ENCODE data around the gene HSPB2.

DNA sequence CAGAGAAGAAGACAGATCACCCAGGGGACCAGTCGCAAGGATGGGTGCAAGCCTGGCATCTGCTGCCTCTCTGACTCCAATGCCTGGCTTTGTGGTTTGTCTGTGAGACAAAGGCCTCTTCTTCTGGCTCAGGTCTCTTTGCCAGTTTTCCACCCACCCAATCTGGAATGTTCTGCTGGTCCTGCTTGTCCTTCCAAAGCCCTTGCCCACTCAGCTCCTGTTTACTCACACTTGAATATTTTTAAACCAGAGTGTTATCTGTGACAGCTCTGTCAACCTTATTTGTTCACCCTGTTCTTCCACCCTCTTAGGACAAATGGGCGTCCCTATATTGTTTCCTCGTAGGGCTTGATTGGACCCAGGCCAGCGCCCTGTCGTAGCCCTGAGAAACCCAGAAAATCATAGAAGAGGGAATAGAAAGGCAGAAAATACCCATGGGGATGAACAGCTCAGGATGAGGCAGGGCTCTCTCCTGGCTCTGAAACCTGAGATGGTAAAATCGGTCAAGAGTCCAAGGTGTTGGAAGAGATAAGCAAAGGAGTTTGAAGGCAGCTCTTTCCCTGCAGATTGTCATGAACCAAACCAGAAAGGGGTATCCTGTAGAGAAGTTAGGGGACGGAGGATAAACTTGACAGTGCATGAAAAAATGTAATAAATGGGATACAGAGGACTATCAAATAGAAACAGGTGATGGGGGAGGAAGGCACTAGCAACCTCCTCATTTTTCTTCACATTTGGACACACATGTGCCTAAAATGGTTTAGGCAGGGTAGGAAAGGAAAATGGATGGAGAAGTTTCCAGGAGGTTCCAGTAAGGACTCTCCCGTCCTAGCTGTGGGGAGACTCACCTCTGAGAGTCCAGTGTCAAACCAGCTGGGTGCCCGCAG lies 1.6 kb upstream of the HSPB2 start:
- TF ChIP-seq, protein P1, sequence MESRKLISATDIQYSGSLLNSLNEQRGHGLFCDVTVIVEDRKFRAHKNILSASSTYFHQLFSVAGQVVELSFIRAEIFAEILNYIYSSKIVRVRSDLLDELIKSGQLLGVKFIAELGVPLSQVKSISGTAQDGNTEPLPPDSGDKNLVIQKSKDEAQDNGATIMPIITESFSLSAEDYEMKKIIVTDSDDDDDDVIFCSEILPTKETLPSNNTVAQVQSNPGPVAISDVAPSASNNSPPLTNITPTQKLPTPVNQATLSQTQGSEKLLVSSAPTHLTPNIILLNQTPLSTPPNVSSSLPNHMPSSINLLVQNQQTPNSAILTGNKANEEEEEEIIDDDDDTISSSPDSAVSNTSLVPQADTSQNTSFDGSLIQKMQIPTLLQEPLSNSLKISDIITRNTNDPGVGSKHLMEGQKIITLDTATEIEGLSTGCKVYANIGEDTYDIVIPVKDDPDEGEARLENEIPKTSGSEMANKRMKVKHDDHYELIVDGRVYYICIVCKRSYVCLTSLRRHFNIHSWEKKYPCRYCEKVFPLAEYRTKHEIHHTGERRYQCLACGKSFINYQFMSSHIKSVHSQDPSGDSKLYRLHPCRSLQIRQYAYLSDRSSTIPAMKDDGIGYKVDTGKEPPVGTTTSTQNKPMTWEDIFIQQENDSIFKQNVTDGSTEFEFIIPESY (IDR thresholded peaks at IDR 0.05): no peak
- TF ChIP-seq, protein P2, sequence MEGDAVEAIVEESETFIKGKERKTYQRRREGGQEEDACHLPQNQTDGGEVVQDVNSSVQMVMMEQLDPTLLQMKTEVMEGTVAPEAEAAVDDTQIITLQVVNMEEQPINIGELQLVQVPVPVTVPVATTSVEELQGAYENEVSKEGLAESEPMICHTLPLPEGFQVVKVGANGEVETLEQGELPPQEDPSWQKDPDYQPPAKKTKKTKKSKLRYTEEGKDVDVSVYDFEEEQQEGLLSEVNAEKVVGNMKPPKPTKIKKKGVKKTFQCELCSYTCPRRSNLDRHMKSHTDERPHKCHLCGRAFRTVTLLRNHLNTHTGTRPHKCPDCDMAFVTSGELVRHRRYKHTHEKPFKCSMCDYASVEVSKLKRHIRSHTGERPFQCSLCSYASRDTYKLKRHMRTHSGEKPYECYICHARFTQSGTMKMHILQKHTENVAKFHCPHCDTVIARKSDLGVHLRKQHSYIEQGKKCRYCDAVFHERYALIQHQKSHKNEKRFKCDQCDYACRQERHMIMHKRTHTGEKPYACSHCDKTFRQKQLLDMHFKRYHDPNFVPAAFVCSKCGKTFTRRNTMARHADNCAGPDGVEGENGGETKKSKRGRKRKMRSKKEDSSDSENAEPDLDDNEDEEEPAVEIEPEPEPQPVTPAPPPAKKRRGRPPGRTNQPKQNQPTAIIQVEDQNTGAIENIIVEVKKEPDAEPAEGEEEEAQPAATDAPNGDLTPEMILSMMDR (IDR thresholded peaks at IDR 0.05 in 2 of 3, conservative IDR thresholded peaks at IDR 0.05 in 1 of 3; ENCODE audit: control insufficient read depth in 2 of 3, extremely low read depth in 1 of 3, insufficient read depth in 1 of 3, low read depth in 3 of 3, low read length in 3 of 3): no peak
- TF ChIP-seq RUNX3 (IDR thresholded peaks at IDR 0.05; ENCODE audit: low read length) (no peak), CREB1 (IDR thresholded peaks at IDR 0.05; ENCODE audit: low read depth) (no peak), RELA (IDR thresholded peaks at IDR 0.05; ENCODE audit: borderline replicate concordance, partially characterized antibody) (no peak), FOS (IDR thresholded peaks at IDR 0.05; ENCODE audit: borderline replicate concordance, extremely low read depth, insufficient read length) (no peak), CEBPB (IDR thresholded peaks at IDR 0.05; ENCODE audit: borderline replicate concordance in 1 of 2, low read depth in 2 of 2, low read length in 2 of 2) (no peak), GABPA (IDR thresholded peaks at IDR 0.05; ENCODE audit: low read depth) (no peak), POLR2A (IDR thresholded peaks at IDR 0.05; ENCODE audit: low read depth, low read length) (no peak)
- TF ChIP-seq, protein P3, sequence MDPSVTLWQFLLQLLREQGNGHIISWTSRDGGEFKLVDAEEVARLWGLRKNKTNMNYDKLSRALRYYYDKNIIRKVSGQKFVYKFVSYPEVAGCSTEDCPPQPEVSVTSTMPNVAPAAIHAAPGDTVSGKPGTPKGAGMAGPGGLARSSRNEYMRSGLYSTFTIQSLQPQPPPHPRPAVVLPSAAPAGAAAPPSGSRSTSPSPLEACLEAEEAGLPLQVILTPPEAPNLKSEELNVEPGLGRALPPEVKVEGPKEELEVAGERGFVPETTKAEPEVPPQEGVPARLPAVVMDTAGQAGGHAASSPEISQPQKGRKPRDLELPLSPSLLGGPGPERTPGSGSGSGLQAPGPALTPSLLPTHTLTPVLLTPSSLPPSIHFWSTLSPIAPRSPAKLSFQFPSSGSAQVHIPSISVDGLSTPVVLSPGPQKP (IDR thresholded peaks at IDR 0.05; ENCODE audit: low read depth, low read length): no peak
